GM12891 (cell line): ENCODE data around the gene CBX7.

ENCODE experiments used
- POLR2A ChIP-seq: IDR thresholded peaks from 2 replicates; pipeline ENCODE4 v1.6.1; 2011; ENCODE audit warnings: low read depth, low read length, control low read depth
- POLR2AphosphoS5 ChIP-seq: IDR thresholded peaks from 2 replicates; pipeline ENCODE4 v1.6.1; 2011; ENCODE audit warnings: low read depth, low read length, control low read depth

GRCh38 chr22:39188809-39189208, 36.3 kb upstream of the CBX7 start:
- TF ChIP-seq POLR2A (no peak), POLR2AphosphoS5 (no peak)
